ENCODE measurements around the gene TRDMT1.

TRDMT1 gene

GRCh38 chr10:17209302-17209701 is 7.8 kb upstream of the TRDMT1 start:
- no peak overlapping the region for H3K4me3 ChIP-seq (ENCODE audit: low read depth, low read length)
- no peak overlapping the region for H3K4me2 ChIP-seq (ENCODE audit: low read length)
- no peak overlapping the region for H3K27ac ChIP-seq
- TF ChIP-seq CTCF (IDR thresholded peaks at IDR 0.05) = no peak
- no peaks in the 10 kb centered on the region for H3K79me2 ChIP-seq
- H3K9me3 ChIP-seq (ENCODE audit: control insufficient read depth, low read length) = no peaks in the 10 kb centered on the region
- H3K27me3 ChIP-seq (ENCODE audit: control insufficient read depth, insufficient read depth, low read length) = no peaks in the 10 kb centered on the region
- H2AFZ ChIP-seq = no peak overlapping the region
- no peaks in the 10 kb centered on the region for H3K4me1 ChIP-seq
- no peak overlapping the region for H3K9ac ChIP-seq
- no peaks in the 10 kb centered on the region for H3K36me3 ChIP-seq (ENCODE audit: control insufficient read depth, insufficient read depth, low read length)

- Histone ChIP-seq H3K79me2 (no peaks in the 10 kb centered on the region), H3K9ac (no peak overlapping the region), H2AFZ (no peak overlapping the region), H3K36me3 (ENCODE audit: control insufficient read depth, insufficient read depth, low read length) (no peaks in the 10 kb centered on the region), H3K4me1 (no peaks in the 10 kb centered on the region), H3K4me2 (ENCODE audit: low read length) (no peak overlapping the region), H3K9me3 (ENCODE audit: control insufficient read depth, low read length) (no peaks in the 10 kb centered on the region), H3K4me3 (ENCODE audit: low read depth, low read length) (no peak overlapping the region), H3K27ac (no peak overlapping the region), H3K27me3 (ENCODE audit: control insufficient read depth, insufficient read depth, low read length) (no peaks in the 10 kb centered on the region)
- no peak for TF ChIP-seq CTCF (IDR thresholded peaks at IDR 0.05)
Observed at GRCh38 chr10:17208476-17208875, 7.0 kb upstream of the TRDMT1 start.

- H2AFZ ChIP-seq = no peak overlapping the region
- H3K79me2 ChIP-seq = no peaks in the 10 kb centered on the region
- no peaks in the 10 kb centered on the region for H3K36me3 ChIP-seq (ENCODE audit: control insufficient read depth, insufficient read depth, low read length)
- H3K4me2 ChIP-seq (ENCODE audit: low read length) = no peak overlapping the region
- no peaks in the 10 kb centered on the region for H3K9me3 ChIP-seq (ENCODE audit: control insufficient read depth, low read length)
- no peak overlapping the region for H3K9ac ChIP-seq
- H3K27me3 ChIP-seq (ENCODE audit: control insufficient read depth, insufficient read depth, low read length) = no peaks in the 10 kb centered on the region
- H3K4me3 ChIP-seq (ENCODE audit: low read depth, low read length) = no peak overlapping the region
- TF ChIP-seq CTCF (IDR thresholded peaks at IDR 0.05) = no peak
- H3K27ac ChIP-seq = no peak overlapping the region
- H3K4me1 ChIP-seq = peaks cover 3% of the 10 kb centered on the region
Observed at GRCh38 chr10:17206210-17206709, 4.8 kb upstream of the TRDMT1 start.

GRCh38 chr10:17203416-17203815 is 1.9 kb upstream of the TRDMT1 start:
- no peak overlapping the region for H3K9ac ChIP-seq
- no peak overlapping the region for H3K4me3 ChIP-seq (ENCODE audit: low read depth, low read length)
- TF ChIP-seq CTCF (IDR thresholded peaks at IDR 0.05) = no peak
- H3K79me2 ChIP-seq = no peaks in the 10 kb centered on the region
- H2AFZ ChIP-seq = peak overlapping the region; percentile 10
- no peak overlapping the region for H3K4me2 ChIP-seq (ENCODE audit: low read length)
- H3K27ac ChIP-seq = no peak overlapping the region
- no peaks in the 10 kb centered on the region for H3K9me3 ChIP-seq (ENCODE audit: control insufficient read depth, low read length)
- H3K4me1 ChIP-seq = peaks cover 8% of the 10 kb centered on the region
- no peaks in the 10 kb centered on the region for H3K36me3 ChIP-seq (ENCODE audit: control insufficient read depth, insufficient read depth, low read length)
- no peaks in the 10 kb centered on the region for H3K27me3 ChIP-seq (ENCODE audit: control insufficient read depth, insufficient read depth, low read length)

GRCh38 chr10:17202999-17203398 is 1.5 kb upstream of the TRDMT1 start:
- Histone ChIP-seq H3K9ac (no peak overlapping the region), H3K4me3 (ENCODE audit: low read depth, low read length) (no peak overlapping the region), H3K27ac (no peak overlapping the region), H3K36me3 (ENCODE audit: control insufficient read depth, insufficient read depth, low read length) (no peaks in the 10 kb centered on the region), H3K79me2 (no peaks in the 10 kb centered on the region), H3K27me3 (ENCODE audit: control insufficient read depth, insufficient read depth, low read length) (no peaks in the 10 kb centered on the region), H3K4me2 (ENCODE audit: low read length) (no peak overlapping the region), H3K4me1 (peaks cover 8% of the 10 kb centered on the region), H3K9me3 (ENCODE audit: control insufficient read depth, low read length) (no peaks in the 10 kb centered on the region), H2AFZ (peak overlapping the region; percentile 1)
- TF ChIP-seq CTCF (IDR thresholded peaks at IDR 0.05) = no peak
